Upper lobe of left lung (tissue), 4 donors: ENCODE data around the gene TAGLN.

Experiments
- CTCF ChIP-seq, 6 experiments: fragments of 450-650 bp in 4 of 6; fragments of 200-600 bp in 2 of 6; sonication (generic) in 2 of 6; IDR thresholded peaks; one replicate each; pipeline ENCODE4 v1.5.1; 2016 to 2019; ENCODE audit warnings: antibody characterized with exemption in 6 of 6
- POLR2A ChIP-seq, 4 donors: fragments of 450-650 bp; IDR thresholded peaks; one replicate each; pipeline ENCODE4 v1.5.1; 2016 to 2017; ENCODE audit warnings: antibody characterized with exemption in 4 of 4, mild to moderate bottlenecking in 2 of 4
- POLR2AphosphoS5 ChIP-seq, 2 donors: sonication (generic); formaldehyde crosslinking; IDR thresholded peaks; one replicate each; pipeline ENCODE4 v1.5.1; 2017; ENCODE audit warnings: antibody characterized with exemption in 2 of 2

- TF ChIP-seq CTCF (IDR thresholded peaks at IDR 0.05) (no peak), POLR2A (IDR thresholded peaks at IDR 0.05) (no peak), POLR2AphosphoS5 (IDR thresholded peaks at IDR 0.05) (no peak)
These were observed 23.0 kb upstream of the TAGLN start for GRCh38 chr11:117176186-117176585.
